ENCODE measurements around the gene DPP10.

DNA sequence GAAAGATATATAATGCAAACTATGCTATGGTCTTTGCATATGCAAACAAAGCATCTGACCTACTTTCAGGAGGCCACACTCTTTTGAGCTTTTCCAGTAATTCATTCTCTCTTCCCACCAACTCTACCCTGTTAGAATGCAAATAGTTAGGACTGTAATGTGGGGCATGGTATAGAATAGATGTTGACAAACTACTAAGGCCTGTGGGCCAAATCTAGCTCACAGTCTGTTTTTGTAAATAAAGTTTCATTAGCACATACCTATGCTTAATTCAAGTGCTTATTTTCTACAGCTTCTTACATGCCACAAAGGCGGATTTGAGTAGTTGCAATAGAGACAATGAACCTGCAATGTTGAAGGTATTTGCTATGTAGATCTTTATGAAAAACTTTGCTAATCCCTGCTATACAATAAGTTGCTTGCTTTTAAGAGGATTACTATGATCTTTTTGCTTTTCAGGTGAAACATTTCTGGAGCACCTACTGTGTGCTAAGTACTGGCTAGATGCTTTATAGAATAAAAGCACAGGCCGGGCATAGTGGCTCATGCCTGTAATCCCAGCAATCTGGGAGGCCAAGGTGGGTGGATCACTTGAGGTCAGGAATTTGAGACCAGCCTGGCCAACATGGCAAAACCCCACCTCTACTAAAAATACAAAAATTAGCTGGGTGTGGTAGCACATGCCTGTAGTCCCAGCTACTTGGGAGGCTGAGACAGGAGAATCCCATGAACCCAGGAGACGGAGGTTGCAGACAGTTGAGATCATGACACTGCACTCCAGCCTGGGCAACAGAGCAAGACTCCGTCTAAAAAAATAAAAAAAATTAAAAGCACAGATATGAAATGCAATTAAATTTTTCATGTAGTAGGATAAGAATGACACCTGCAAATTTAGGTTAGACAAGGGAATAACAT, 267.8 kb downstream of the DPP10 start:
- TF ChIP-seq CTCF (conservative IDR thresholded peaks at IDR 0.05): no peak
- TF ChIP-seq ZFX (IDR thresholded peaks at IDR 0.05): no peak

All from C4-2B (cell line).